NB4 (cell line): ENCODE measurements around the gene SHLD2.
"Not testable (repeated sequence)": the region's sequence is repeated elsewhere in the genome, so short reads cannot be mapped to it uniquely, and the experiment has no call there.

Experiments
- MYC ChIP-seq: IDR thresholded peaks from 2 replicates; pipeline ENCODE4 v1.6.1; 2011; ENCODE audit warnings: low read depth, low read length
- TF ChIP-seq, protein P1 (sequence below): IDR thresholded peaks from one replicate; pipeline ENCODE4 v1.5.1; 2012; ENCODE audit warnings: low read depth, low read length

DNA sequence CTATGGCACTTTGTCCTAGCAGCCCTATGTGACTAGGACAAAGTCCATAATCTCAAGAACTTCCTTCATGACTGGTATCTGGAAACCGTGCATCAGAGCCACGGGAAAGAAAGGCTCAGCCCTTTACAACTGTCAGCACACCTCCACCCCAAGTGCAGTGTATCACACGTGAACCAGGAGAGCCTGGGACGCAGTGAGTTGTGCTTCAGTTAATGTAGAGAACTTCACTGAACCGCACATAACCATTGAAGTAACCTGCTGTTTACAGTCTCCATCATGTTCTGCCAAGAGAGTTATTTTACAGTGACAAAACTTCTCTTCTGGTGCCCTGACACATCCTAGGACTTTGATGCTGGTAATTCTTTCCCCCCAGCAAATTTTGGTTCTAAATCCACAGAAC is 142.2 kb downstream of the SHLD2 start:
- not testable (repeated sequence) for TF ChIP-seq MYC
- TF ChIP-seq, protein P1, sequence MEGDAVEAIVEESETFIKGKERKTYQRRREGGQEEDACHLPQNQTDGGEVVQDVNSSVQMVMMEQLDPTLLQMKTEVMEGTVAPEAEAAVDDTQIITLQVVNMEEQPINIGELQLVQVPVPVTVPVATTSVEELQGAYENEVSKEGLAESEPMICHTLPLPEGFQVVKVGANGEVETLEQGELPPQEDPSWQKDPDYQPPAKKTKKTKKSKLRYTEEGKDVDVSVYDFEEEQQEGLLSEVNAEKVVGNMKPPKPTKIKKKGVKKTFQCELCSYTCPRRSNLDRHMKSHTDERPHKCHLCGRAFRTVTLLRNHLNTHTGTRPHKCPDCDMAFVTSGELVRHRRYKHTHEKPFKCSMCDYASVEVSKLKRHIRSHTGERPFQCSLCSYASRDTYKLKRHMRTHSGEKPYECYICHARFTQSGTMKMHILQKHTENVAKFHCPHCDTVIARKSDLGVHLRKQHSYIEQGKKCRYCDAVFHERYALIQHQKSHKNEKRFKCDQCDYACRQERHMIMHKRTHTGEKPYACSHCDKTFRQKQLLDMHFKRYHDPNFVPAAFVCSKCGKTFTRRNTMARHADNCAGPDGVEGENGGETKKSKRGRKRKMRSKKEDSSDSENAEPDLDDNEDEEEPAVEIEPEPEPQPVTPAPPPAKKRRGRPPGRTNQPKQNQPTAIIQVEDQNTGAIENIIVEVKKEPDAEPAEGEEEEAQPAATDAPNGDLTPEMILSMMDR = not testable (repeated sequence)
